ENCODE results near the gene PLA1A. TPM values are rescaled to one million over a fixed set of nuclear protein-coding genes. Genes with fewer than 3 reads are reported as not detected.

The PLA1A gene
- total and polyA plus RNA-seq, 2 donors (not counting 3 experiments of a cell fraction or from before 2014, with no cell fraction given), result 0.07 TPM; not detected in 1

GRCh38 chr3:119571688-119572087, 26.0 kb upstream of the PLA1A start:
- no peaks in the 10 kb centered on the region for H3K9me1 ChIP-seq (replicated peaks; ENCODE audit: control insufficient read depth, extremely low read depth, insufficient read depth, low read length)
- TF ChIP-seq POLR2A (IDR thresholded peaks at IDR 0.05; ENCODE audit: low read depth, low read length), result no peak
- TF ChIP-seq CTCF (IDR thresholded peaks at IDR 0.05; ENCODE audit: extremely low read depth in 1 of 2, insufficient read depth in 1 of 2, low read depth in 1 of 2, low read length in 2 of 2), result no peak
- no peak for TF ChIP-seq MAX (IDR thresholded peaks at IDR 0.05; ENCODE audit: insufficient read depth, insufficient read length)
- TF ChIP-seq FOS (IDR thresholded peaks at IDR 0.05; ENCODE audit: borderline replicate concordance, insufficient read depth, low read length), result no peak
- no peak for TF ChIP-seq POLR2AphosphoS5 (IDR thresholded peaks at IDR 0.05; ENCODE audit: insufficient read depth, low read depth, low read length)
- no peak for TF ChIP-seq JUN (IDR thresholded peaks at IDR 0.05; ENCODE audit: borderline replicate concordance, insufficient read depth, insufficient read length, low read depth)
- no peak for TF ChIP-seq EZH2 (IDR thresholded peaks at IDR 0.05; ENCODE audit: borderline replicate concordance, low read depth, low read length, severe bottlenecking)
- TF ChIP-seq MYC (IDR thresholded peaks at IDR 0.05; ENCODE audit: low read depth, low read length), result no peak
- TF ChIP-seq GATA2 (IDR thresholded peaks at IDR 0.05; ENCODE audit: insufficient read depth, insufficient read length, low read depth, low read length), result no peak
- CTCF ChIA-PET, result no interaction called here
- no peaks in the 10 kb centered on the region for H3K36me3 ChIP-seq (ENCODE audit: control insufficient read depth in 2 of 2, extremely low read depth in 1 of 2, insufficient read depth in 2 of 2, low read length in 2 of 2)
- POLR2A ChIA-PET, result no interaction called here
- dilution Hi-C loops (cut with MboI; ENCODE audit: extremely low pct_ligation_motif_present, low sequenced_read_pairs), result no loop called here
- no peaks in the 10 kb centered on the region for H4K20me1 ChIP-seq (replicated peaks; ENCODE audit: control insufficient read depth, extremely low read depth, insufficient read depth, low read length)
- no peaks in the 10 kb centered on the region for H3K79me2 ChIP-seq (ENCODE audit: control insufficient read depth, insufficient read depth, low read length)
- no peaks in the 10 kb centered on the region for H3K9me3 ChIP-seq (replicated peaks; ENCODE audit: control insufficient read depth, insufficient read depth, low read length)
- H3K27ac ChIP-seq (ENCODE audit: insufficient read depth, low read depth, low read length), result no peak overlapping the region
- DNase-seq (ENCODE audit: low read depth, low spot score) (peak; percentile 13), FAIRE-seq (peak; percentile 18)
- H2AFZ ChIP-seq (ENCODE audit: low read depth, low read length), result no peak overlapping the region
- no peak overlapping the region for H3K4me3 ChIP-seq (replicated peaks in 1 of 3; ENCODE audit: insufficient read depth in 1 of 3, low read depth in 1 of 3, low read length in 3 of 3)
- intact Hi-C loops (cut with micrococcal nuclease), result no loop called here
- no peaks in the 10 kb centered on the region for H3K4me1 ChIP-seq (ENCODE audit: control insufficient read depth, extremely low read depth, insufficient read depth, low read length)
- no peak overlapping the region for H3K9ac ChIP-seq (replicated peaks; ENCODE audit: extremely low read depth, insufficient read depth, low read length)
- BruUV-seq (replicated peaks), result no TSS peak
- peaks cover 3 to 4% of the 10 kb centered on the region in 2 experiments for H3K27me3 ChIP-seq (ENCODE audit: control insufficient read depth in 2 of 2, insufficient read depth in 2 of 2, low read length in 2 of 2)
- H3K4me2 ChIP-seq (ENCODE audit: insufficient read depth, low read length), result no peak overlapping the region

Data from endothelial cell of umbilical vein (primary cell).